IPS-15b (cell line): ENCODE results near the gene AGAP3.
A peak's percentile ranks its signal among the peaks of the same experiment; 100 is the strongest.

Experiments used
- H3K27me3 ChIP-seq: one replicate; pipeline ENCODE4 v1.6.1; 2013; ENCODE audit warnings: low read length; ENCODE audit not compliant: control insufficient read depth, insufficient read depth
- H3K36me3 ChIP-seq: one replicate; pipeline ENCODE4 v1.6.1; 2013; ENCODE audit warnings: low read length; ENCODE audit not compliant: control insufficient read depth, insufficient read depth
- H3K4me1 ChIP-seq: one replicate; pipeline ENCODE4 v1.6.1; 2013; ENCODE audit warnings: mild to moderate bottlenecking, low read length; ENCODE audit not compliant: control insufficient read depth, insufficient read depth
- H3K4me3 ChIP-seq: one replicate; pipeline ENCODE4 v1.5.1; 2013; ENCODE audit warnings: low read depth, low read length
- H3K9ac ChIP-seq: one replicate; pipeline ENCODE4 v1.6.1; 2013; ENCODE audit warnings: low read depth, mild to moderate bottlenecking, low read length
- H3K9me3 ChIP-seq: one replicate; pipeline ENCODE4 v1.6.1; 2013; ENCODE audit warnings: mild to moderate bottlenecking, low read length; ENCODE audit not compliant: control insufficient read depth, insufficient read depth

Gene AGAP3

GRCh38 chr7:151125846-151126481 is 39.7 kb downstream of the AGAP3 start:
- H3K36me3 ChIP-seq, result peaks cover 12% of the 10 kb centered on the region
- no peak overlapping the region for H3K9ac ChIP-seq
- H3K4me1 ChIP-seq, result peaks cover 5% of the 10 kb centered on the region
- peak overlapping the region; percentile 62 for H3K4me3 ChIP-seq
- peaks cover 24% of the 10 kb centered on the region for H3K27me3 ChIP-seq
- H3K9me3 ChIP-seq, result no peaks in the 10 kb centered on the region

DNA sequence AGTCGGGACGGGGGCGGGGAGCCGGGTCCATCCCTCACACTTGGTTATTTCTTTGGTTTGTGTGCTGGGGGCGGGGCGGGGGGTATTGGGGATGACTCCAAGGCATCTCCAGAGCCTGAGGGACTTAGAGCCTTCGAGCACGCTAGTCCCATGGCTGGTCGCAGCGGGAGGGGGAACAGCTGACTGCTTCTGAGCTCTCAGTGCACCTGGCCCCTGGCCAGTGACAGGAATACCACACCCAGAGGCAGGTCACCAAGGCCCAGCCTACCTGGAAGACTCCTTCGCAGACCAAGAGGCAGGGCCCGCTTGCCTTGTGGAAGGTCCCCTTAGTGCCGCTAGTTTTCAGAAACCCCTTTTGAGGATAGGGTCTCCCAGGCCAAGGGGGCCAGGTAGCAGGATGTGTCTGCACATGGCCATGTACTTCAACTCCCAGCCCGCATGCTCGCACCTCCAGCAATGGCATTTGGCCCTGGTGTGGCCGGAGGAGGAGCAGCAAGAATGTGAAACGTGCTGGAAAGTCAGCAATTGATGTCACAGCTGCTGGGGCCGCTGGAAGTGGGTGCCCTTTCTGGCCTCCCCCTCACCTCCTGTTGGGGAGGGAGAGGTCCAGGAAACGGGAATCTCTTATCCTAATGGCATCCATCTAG is 40.3 kb downstream of the AGAP3 start:
- Histone ChIP-seq H3K9ac (no peak overlapping the region), H3K36me3 (peaks cover 14% of the 10 kb centered on the region), H3K9me3 (no peaks in the 10 kb centered on the region), H3K27me3 (peaks cover 24% of the 10 kb centered on the region), H3K4me3 (no peak overlapping the region), H3K4me1 (peaks cover 5% of the 10 kb centered on the region)

GRCh38 chr7:151128144-151128543 is 41.9 kb downstream of the AGAP3 start:
- Histone ChIP-seq H3K4me1 (peaks cover 5% of the 10 kb centered on the region), H3K36me3 (peaks cover 14% of the 10 kb centered on the region), H3K9ac (no peak overlapping the region), H3K4me3 (no peak overlapping the region), H3K9me3 (no peaks in the 10 kb centered on the region), H3K27me3 (peaks cover 24% of the 10 kb centered on the region)

GRCh38 chr7:151128716-151129115 is 42.4 kb downstream of the AGAP3 start:
- no peak overlapping the region for H3K9ac ChIP-seq
- H3K27me3 ChIP-seq, result peaks cover 24% of the 10 kb centered on the region
- H3K9me3 ChIP-seq, result no peaks in the 10 kb centered on the region
- H3K4me3 ChIP-seq, result no peak overlapping the region
- H3K36me3 ChIP-seq, result peaks cover 14% of the 10 kb centered on the region
- H3K4me1 ChIP-seq, result peaks cover 5% of the 10 kb centered on the region

DNA sequence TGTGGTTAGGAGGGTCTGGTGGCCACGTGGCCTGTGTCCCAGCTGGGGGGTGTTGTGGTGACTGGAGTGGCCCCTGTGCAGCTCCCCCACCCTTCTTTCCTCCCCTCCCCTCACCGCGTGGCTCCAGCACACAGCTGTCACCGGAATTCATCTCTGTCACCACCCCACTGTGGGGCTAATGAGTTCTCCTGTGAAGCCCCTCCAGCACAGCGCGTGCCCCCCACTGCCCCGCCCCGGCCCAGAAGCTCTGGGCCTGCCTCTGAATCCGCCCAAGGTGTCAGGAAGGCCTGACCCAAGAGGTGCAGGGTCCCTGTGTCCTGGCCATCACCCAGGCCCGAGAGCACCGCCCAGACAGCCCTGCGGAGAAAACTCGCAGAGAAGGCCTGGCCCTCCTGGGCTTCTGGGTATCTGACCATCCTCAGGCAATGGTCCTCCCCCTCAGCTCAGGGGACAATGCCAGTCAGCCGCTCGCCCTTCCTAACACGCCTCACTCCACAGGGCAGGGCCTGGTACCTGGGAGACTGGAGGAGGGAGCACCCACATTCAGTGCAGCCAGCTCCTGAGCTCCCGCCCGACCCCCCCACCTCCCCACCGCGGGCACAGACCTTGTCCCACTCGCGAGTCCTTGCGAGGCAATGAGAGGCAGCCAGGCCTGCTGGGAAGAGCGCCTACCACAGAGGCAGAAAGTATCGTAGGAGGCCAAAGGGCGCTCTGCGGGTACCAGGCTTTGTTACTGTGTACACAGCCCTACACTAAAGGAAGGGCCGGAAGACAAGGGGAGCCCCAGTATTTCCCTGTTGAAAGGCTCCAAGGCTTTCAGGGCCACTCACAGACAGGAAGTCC is 43.1 kb downstream of the AGAP3 start:
- Histone ChIP-seq H3K9ac (no peak overlapping the region), H3K27me3 (peaks cover 20% of the 10 kb centered on the region), H3K36me3 (peaks cover 14% of the 10 kb centered on the region), H3K4me1 (peaks cover 5% of the 10 kb centered on the region), H3K9me3 (no peaks in the 10 kb centered on the region), H3K4me3 (no peak overlapping the region)

DNA sequence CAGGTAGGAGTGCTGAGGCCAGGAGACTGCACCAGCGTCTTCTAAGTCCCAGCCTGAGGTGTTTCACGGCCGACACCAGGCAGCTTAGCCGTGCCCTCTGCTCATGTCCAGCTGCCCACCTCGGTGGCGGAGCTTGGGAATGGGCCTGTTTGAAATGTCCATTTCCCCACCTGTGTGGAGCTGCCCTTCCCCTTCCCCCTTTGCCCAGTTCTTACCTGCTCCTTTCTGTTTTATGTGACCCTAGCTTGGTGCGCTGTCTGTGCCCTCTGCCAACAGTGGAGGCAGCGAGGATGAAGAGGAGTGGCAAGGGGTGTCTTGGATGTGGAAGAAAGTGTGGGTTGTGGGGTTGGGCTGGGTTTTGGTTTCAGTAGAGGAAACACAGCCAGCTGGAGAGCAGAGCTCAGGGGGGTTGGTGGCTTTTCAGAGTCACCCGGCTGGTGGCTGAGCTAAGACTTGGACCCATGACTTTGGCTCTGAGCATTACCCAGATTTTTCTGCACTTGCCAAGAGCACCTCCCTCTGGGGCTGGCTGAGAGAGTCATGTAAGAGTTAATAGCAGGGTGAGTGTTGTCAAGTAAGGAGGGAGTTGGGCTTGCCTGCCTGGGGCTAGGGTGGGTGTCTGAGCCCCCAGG is 43.8 kb downstream of the AGAP3 start:
- Histone ChIP-seq H3K4me3 (no peak overlapping the region), H3K9me3 (no peaks in the 10 kb centered on the region), H3K27me3 (peaks cover 13% of the 10 kb centered on the region), H3K36me3 (peaks cover 14% of the 10 kb centered on the region), H3K9ac (no peak overlapping the region), H3K4me1 (peaks cover 5% of the 10 kb centered on the region)

DNA sequence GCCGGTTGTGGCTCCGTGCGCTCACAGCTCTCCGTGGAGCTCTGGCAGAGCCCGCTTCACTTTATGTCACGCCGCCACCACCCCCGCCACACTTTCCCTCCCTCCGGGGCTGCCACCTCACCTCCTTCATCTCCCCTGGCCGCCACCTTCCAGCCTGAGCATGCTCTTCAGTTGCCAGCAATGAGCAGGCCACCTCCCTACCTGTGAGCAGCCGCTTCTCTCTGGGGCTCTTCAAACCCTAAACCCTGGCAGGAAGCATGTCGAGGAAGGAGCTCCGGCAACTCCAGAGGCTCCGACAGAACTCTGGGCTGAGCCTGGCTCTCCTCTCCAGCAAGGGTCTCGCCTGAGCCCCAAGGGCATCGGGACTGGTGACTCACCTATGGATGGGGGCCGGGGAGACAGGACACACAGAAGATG is 44.5 kb downstream of the AGAP3 start:
- H3K4me1 ChIP-seq, result peaks cover 5% of the 10 kb centered on the region
- H3K4me3 ChIP-seq, result no peak overlapping the region
- peaks cover 14% of the 10 kb centered on the region for H3K36me3 ChIP-seq
- H3K9ac ChIP-seq, result no peak overlapping the region
- no peaks in the 10 kb centered on the region for H3K9me3 ChIP-seq
- peaks cover 11% of the 10 kb centered on the region for H3K27me3 ChIP-seq

DNA sequence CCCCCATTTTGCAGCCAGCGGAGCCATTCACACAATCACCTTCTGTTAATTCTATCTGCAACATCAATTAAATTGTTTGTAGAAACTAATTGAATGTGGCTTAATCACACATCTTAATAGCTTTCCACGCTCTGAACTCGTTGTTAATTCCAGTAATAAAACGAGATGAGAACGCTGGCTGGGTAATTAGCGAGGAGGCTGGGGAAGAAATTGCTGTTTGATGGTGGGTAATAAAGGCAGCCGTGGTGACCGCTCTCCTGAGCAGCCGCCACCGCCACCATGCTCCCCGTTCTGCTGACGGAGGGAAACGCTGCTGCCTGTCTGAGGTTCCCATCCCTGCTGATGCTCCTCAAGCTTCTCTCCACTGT is 44.9 kb downstream of the AGAP3 start:
- no peak overlapping the region for H3K4me3 ChIP-seq
- H3K9me3 ChIP-seq, result no peaks in the 10 kb centered on the region
- peaks cover 14% of the 10 kb centered on the region for H3K36me3 ChIP-seq
- no peak overlapping the region for H3K9ac ChIP-seq
- peaks cover 5% of the 10 kb centered on the region for H3K4me1 ChIP-seq
- peaks cover 11% of the 10 kb centered on the region for H3K27me3 ChIP-seq

DNA sequence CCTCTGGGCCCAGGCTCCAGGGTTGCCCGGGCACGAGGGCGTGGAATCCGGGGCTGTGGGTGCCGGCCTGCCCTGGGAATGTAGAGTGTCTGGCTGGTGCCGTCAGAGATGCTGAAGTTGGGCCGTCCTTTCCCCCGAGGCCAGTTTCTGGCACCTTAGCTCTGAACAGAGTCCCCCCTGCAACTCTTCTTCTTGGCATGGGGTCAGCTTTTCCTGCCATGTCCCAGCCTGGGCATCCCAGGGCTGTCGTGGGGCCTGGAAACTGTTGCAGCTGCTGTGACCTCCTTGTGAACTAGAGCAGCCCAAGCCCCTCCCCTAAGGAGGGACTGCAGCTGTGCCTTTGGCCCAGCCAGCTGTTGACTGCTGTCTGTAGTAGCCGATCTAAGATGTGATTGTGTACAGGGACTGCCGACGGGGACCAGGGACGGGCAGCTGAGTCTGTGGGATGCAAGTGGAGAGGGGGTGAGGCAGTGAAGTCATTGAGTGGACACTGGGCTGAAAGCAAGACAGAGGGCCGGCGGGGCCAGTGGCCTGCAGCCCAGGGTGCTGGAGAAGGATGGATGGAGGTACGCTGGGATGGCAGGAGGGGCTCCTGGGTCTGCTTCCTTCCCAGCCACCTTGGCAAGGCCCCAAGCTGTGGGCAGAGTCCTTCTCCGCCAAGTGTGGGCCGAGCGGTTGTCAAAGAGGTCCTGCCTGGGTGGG is 45.5 kb downstream of the AGAP3 start:
- no peak overlapping the region for H3K4me3 ChIP-seq
- peaks cover 14% of the 10 kb centered on the region for H3K36me3 ChIP-seq
- H3K9me3 ChIP-seq, result no peaks in the 10 kb centered on the region
- H3K27me3 ChIP-seq, result peaks cover 9% of the 10 kb centered on the region
- H3K9ac ChIP-seq, result no peak overlapping the region
- H3K4me1 ChIP-seq, result peaks cover 2% of the 10 kb centered on the region

DNA sequence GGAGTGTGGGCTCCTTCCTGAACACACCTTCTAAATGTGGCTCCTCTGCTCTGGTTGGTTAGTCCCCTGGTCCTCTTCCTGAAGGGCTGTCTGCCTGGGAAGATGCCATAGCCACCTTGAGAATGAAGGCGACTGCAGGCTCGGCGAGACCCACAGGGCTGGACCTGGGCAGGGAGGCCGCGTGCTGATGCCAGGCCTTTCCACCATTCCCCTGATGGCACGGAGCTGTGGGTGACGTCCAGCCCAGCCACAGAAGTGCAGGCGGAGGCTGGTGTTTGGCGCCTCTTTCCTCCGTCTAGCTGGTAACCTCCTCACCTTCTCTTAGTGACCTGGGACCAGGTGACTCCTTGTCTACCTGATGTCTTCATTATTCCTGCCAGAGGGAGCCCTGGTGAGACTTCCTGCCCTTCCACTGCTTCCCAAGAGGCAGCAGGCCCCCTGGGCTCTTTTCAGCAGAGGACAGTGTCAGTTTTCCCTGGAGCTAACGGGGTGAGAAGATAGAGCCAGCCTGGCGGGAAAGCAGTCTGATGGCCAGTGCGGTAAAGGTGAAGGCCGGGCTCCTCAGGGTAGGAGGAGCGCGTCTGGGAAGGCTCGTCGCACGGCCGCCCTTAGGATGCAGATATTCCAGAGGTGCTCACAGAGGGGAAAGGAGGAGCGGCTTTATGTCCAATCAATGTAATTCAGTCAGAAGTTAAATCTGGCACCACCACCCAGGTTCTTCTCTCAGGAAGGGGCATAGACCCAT is 46.4 kb downstream of the AGAP3 start:
- no peak overlapping the region for H3K4me3 ChIP-seq
- peaks cover 14% of the 10 kb centered on the region for H3K36me3 ChIP-seq
- peaks cover 2% of the 10 kb centered on the region for H3K27me3 ChIP-seq
- no peak overlapping the region for H3K9ac ChIP-seq
- no peaks in the 10 kb centered on the region for H3K4me1 ChIP-seq
- H3K9me3 ChIP-seq, result no peaks in the 10 kb centered on the region
